Endodermal cell (in vitro differentiated cells): ENCODE results near the gene CASZ1. TPM values are rescaled to one million over a fixed set of nuclear protein-coding genes. Genes with fewer than 3 reads are reported as not detected.

ENCODE experiments used
- DNase-seq: peaks from one replicate; pipeline ENCODE4 v3.0.0-alpha.2; 2017
- H3K27ac ChIP-seq: 2 replicates; pipeline ENCODE4 v1.5.1; 2013; ENCODE audit warnings: mild to moderate bottlenecking, low read depth, low read length, moderate library complexity
- H3K27me3 ChIP-seq: 2 replicates; pipeline ENCODE4 v1.6.1; 2013; ENCODE audit warnings: mild to moderate bottlenecking, low read length, moderate library complexity; ENCODE audit not compliant: insufficient read depth, control insufficient read depth, poor library complexity, severe bottlenecking
- H3K36me3 ChIP-seq: 2 replicates; pipeline ENCODE4 v1.7.0; 2013; ENCODE audit warnings: mild to moderate bottlenecking, low read length, moderate library complexity; ENCODE audit not compliant: control insufficient read depth, insufficient read depth
- H3K4me1 ChIP-seq: one replicate; pipeline ENCODE4 v1.7.0; 2013; ENCODE audit warnings: low read length; ENCODE audit not compliant: control insufficient read depth, insufficient read depth
- H3K4me3 ChIP-seq: 2 replicates; pipeline ENCODE4 v1.5.1; 2013; ENCODE audit warnings: mild to moderate bottlenecking, low read length, moderate library complexity
- H3K9ac ChIP-seq: 2 replicates; pipeline ENCODE4 v1.6.1; 2013; ENCODE audit warnings: mild to moderate bottlenecking, low read length, moderate library complexity; ENCODE audit not compliant: poor library complexity, severe bottlenecking; ENCODE audit errors: extremely low read depth
- H3K9me3 ChIP-seq: 2 replicates; pipeline ENCODE4 v1.6.1; 2013; ENCODE audit warnings: mild to moderate bottlenecking, low read length, moderate library complexity; ENCODE audit not compliant: control insufficient read depth
- H3K27ac Mint-ChIP-seq: 2 replicates; pipeline ENCODE4 v1.8.0; 2020; ENCODE audit warnings: mixed read lengths
- H3K27me3 Mint-ChIP-seq: 2 replicates; pipeline ENCODE4 v1.8.0; 2021; ENCODE audit warnings: mild to moderate bottlenecking, mixed read lengths; ENCODE audit not compliant: insufficient read depth
- H3K36me3 Mint-ChIP-seq: 2 replicates; pipeline ENCODE4 v1.8.0; 2020; ENCODE audit warnings: low read depth, mixed read lengths
- H3K4me1 Mint-ChIP-seq: 2 replicates; pipeline ENCODE4 v1.8.0; 2020; ENCODE audit warnings: mixed read lengths
- H3K4me3 Mint-ChIP-seq: 2 replicates; pipeline ENCODE4 v1.8.0; 2020; ENCODE audit warnings: mild to moderate bottlenecking, moderate library complexity, mixed read lengths
- H3K9me3 Mint-ChIP-seq: 2 replicates; pipeline ENCODE4 v1.8.0; 2020; ENCODE audit warnings: mild to moderate bottlenecking, mixed read lengths
- CTCF ChIP-seq: fragments of 200-600 bp; sonication (generic); conservative IDR thresholded peaks from 2 replicates; pipeline ENCODE4 v1.5.0; 2021; ENCODE audit warnings: antibody characterized with exemption, mild to moderate bottlenecking
- WGBS, 2 experiments: methylation state at CpG; one replicate each; pipeline versions ENCODE4 v1.1.5 to v1.1.7; 2013; ENCODE audit warnings: missing lambda C conversion rate in 2 of 2, mixed read lengths in 1 of 2; ENCODE audit not compliant: insufficient coverage in 1 of 2, insufficient read length in 1 of 2; 5-methylcytosine and 5-hydroxymethylcytosine counted together
- total RNA-seq, 2 donors: library from RNA; stranded (reverse); fragmentation: NEBNext Ultra II Directional in 1 of 2; extraction: Animal tissue kit (Norgen Biotek cat#: 25700) in 1 of 2; gene quantifications; 2 replicates in 1 of 2; 3 replicates in 1 of 2; pipeline ENCODE4 v1.2.1, GENCODE V29; 2021

CASZ1 gene
- total RNA-seq, 2 donors from 2014 or later = 3.5 to 5.9 TPM

- Mint-ChIP-seq H3K36me3 (no peaks in the 10 kb centered on the region), H3K4me1 (no peaks in the 10 kb centered on the region), H3K27ac (no peak overlapping the region), H3K4me3 (no peak overlapping the region), H3K9me3 (no peaks in the 10 kb centered on the region), H3K27me3 (peaks cover 4% of the 10 kb centered on the region)
- H3K4me3 ChIP-seq = no peak overlapping the region
- no peak for TF ChIP-seq CTCF
- no peaks in the 10 kb centered on the region for H3K27me3 ChIP-seq
- H3K36me3 ChIP-seq = no peaks in the 10 kb centered on the region
- no peak overlapping the region for H3K27ac ChIP-seq
- WGBS, 2 experiments = 74 to 85% methylated on average over 3 to 6 of the region's 6 CpGs
- no peaks in the 10 kb centered on the region for H3K4me1 ChIP-seq
- no peaks in the 10 kb centered on the region for H3K9me3 ChIP-seq
- DNase-seq = no peak
- H3K9ac ChIP-seq = no peak overlapping the region
These were observed 29.1 kb upstream of the CASZ1 start for GRCh38 chr1:10825592-10825991.

- peak; percentile 82 for DNase-seq
- no peaks in the 10 kb centered on the region for H3K36me3 Mint-ChIP-seq
- no peak overlapping the region for H3K4me3 Mint-ChIP-seq
- no peaks in the 10 kb centered on the region for H3K4me1 Mint-ChIP-seq
- Histone ChIP-seq H3K36me3 (no peaks in the 10 kb centered on the region), H3K27ac (no peak overlapping the region), H3K9ac (no peak overlapping the region), H3K4me3 (no peak overlapping the region), H3K4me1 (no peaks in the 10 kb centered on the region), H3K27me3 (no peaks in the 10 kb centered on the region), H3K9me3 (no peaks in the 10 kb centered on the region)
- peaks cover 4% of the 10 kb centered on the region for H3K27me3 Mint-ChIP-seq
- H3K27ac Mint-ChIP-seq = no peak overlapping the region
- TF ChIP-seq CTCF = no peak
- 69 to 83% methylated on average over 10 to 19 of the region's 19 CpGs for WGBS, 2 experiments
- H3K9me3 Mint-ChIP-seq = no peaks in the 10 kb centered on the region
These were observed 28.5 kb upstream of the CASZ1 start for GRCh38 chr1:10824821-10825540.

GRCh38 chr1:10823000-10823401, 26.6 kb upstream of the CASZ1 start:
- Mint-ChIP-seq H3K36me3 (no peaks in the 10 kb centered on the region), H3K4me1 (peaks cover 3% of the 10 kb centered on the region), H3K4me3 (no peak overlapping the region), H3K9me3 (no peaks in the 10 kb centered on the region), H3K27ac (no peak overlapping the region), H3K27me3 (no peaks in the 10 kb centered on the region)
- Histone ChIP-seq H3K4me1 (peaks cover 4% of the 10 kb centered on the region), H3K4me3 (no peak overlapping the region), H3K9me3 (no peaks in the 10 kb centered on the region), H3K9ac (no peak overlapping the region), H3K27ac (no peak overlapping the region), H3K36me3 (no peaks in the 10 kb centered on the region), H3K27me3 (no peaks in the 10 kb centered on the region)
- no peak for TF ChIP-seq CTCF
- DNase-seq = no peak
- WGBS, 2 experiments = 92 to 98% methylated on average over 11 to 14 of the region's 14 CpGs
